GM12878 (cell line): ENCODE measurements around the gene ENAH. TPM values are rescaled to one million over a fixed set of nuclear protein-coding genes. Genes with fewer than 3 reads are reported as not detected.

Experiments
- ATAC-seq: fragments of 200-7000 bp; cut with Tn5 transposase; 3 replicates; pipeline ENCODE4 v1.9.1; 2020; ENCODE audit warnings: mild to moderate bottlenecking, moderate library complexity
- BruUV-seq: library from RNA; stranded (reverse); fragments of 400-500 nt; replicated peaks from 2 replicates; lab custom pipeline; 2021; lab: Mats Ljungman, UMichigan
- CTCF ChIA-PET: fragments of 300-600 bp; sonication (Branson Sonifier 250); formaldehyde crosslinking; extraction: SDS; loops from one replicate; lab custom pipeline; 2021; ENCODE audit warnings: inconsistent platforms; lab: Yijun Ruan, JAX
- POLR2A ChIA-PET: fragments of 350-600 bp; formaldehyde crosslinking; extraction: SDS; loops from one replicate; lab custom pipeline; 2021; ENCODE audit warnings: inconsistent platforms; lab: Charles Lee
- RAD21 ChIA-PET: fragments of 300-600 bp; sonication (Branson Sonifier 250); formaldehyde crosslinking; loops from one replicate; lab custom pipeline; 2023; ENCODE audit warnings: antibody characterized with exemption; ENCODE audit not compliant: unreplicated experiment; lab: Charles Lee
- SMC1A ChIA-PET: fragments of 300-600 bp; sonication (Branson Sonifier 250); formaldehyde crosslinking; loops from one replicate; lab custom pipeline; 2023; ENCODE audit not compliant: unreplicated experiment, uncharacterized antibody; lab: Charles Lee
- DNase-seq: peaks from one replicate; pipeline ENCODE4 v3.0.0-alpha.2; 2011; ENCODE audit warnings: low read depth, low spot score
- FAIRE-seq: peaks from 3 replicates; lab custom pipeline; 2011; peaks lifted over from hg19 to GRCh38; lab: Jason Lieb, UNC
- H2AFZ ChIP-seq: 2 replicates; pipeline ENCODE4 v1.6.0; 2011; ENCODE audit warnings: low read depth, low read length, control low read depth; ENCODE audit not compliant: control insufficient read depth
- H3K27ac ChIP-seq: 2 replicates; pipeline ENCODE4 v1.5.1; 2011; ENCODE audit warnings: control low read depth; ENCODE audit not compliant: control insufficient read depth, insufficient read depth
- H3K27me3 ChIP-seq, 2 experiments: replicated peaks in 1 of 2; 2 replicates each; pipeline versions ENCODE4 v1.6.0 to v1.6.1; 2011; ENCODE audit warnings: low read length in 1 of 2; ENCODE audit not compliant: control insufficient read depth in 2 of 2, insufficient read depth in 2 of 2
- H3K36me3 ChIP-seq, 2 experiments: 2 replicates each; pipeline ENCODE4 v1.5.1; 2011; ENCODE audit warnings: low read length in 1 of 2; ENCODE audit not compliant: control insufficient read depth in 2 of 2, insufficient read depth in 2 of 2
- H3K4me1 ChIP-seq: 2 replicates; pipeline ENCODE4 v1.6.1; 2011; ENCODE audit warnings: mild to moderate bottlenecking, low read length, moderate library complexity, mixed read lengths; ENCODE audit not compliant: control insufficient read depth, insufficient read depth
- H3K4me2 ChIP-seq: 2 replicates; pipeline ENCODE4 v1.6.0; 2011; ENCODE audit warnings: control low read depth; ENCODE audit not compliant: control insufficient read depth, insufficient read depth
- H3K4me3 ChIP-seq: fragments of 200-600 bp; sonication (generic); 2 replicates; pipeline ENCODE4 v1.5.1; 2016
- H3K79me2 ChIP-seq: 2 replicates; pipeline ENCODE4 v1.6.0; 2011; ENCODE audit warnings: low read length; ENCODE audit not compliant: control insufficient read depth, insufficient read depth
- H3K9ac ChIP-seq: 2 replicates; pipeline ENCODE4 v1.8.0; 2011; ENCODE audit warnings: low read length, control low read depth, mixed read lengths; ENCODE audit not compliant: control insufficient read depth, insufficient read depth
- H3K9me3 ChIP-seq: replicated peaks from 3 replicates; pipeline ENCODE4 v1.5.1; 2011; ENCODE audit warnings: mild to moderate bottlenecking, low read length; ENCODE audit not compliant: control insufficient read depth, insufficient read depth
- H4K20me1 ChIP-seq: 2 replicates; pipeline ENCODE4 v1.6.0; 2011; ENCODE audit not compliant: control insufficient read depth, insufficient read depth
- CREB1 ChIP-seq: IDR thresholded peaks from 2 replicates; pipeline ENCODE4 v1.6.1; 2012; ENCODE audit warnings: low read depth, mild to moderate bottlenecking, inconsistent platforms
- ESRRA ChIP-seq: IDR thresholded peaks from 2 replicates; pipeline ENCODE4 v1.6.1; 2012; ENCODE audit warnings: mild to moderate bottlenecking, low read length, improper control_type of control experiment
- LARP7 ChIP-seq: fragments of 450-650 bp; IDR thresholded peaks from 2 replicates; pipeline ENCODE4 v1.6.1; 2017; ENCODE audit warnings: mild to moderate bottlenecking
- NFIC ChIP-seq: IDR thresholded peaks from 2 replicates; pipeline ENCODE4 v1.6.1; 2012; ENCODE audit warnings: low read depth, mild to moderate bottlenecking, inconsistent platforms, low read length, moderate library complexity
- NFXL1 ChIP-seq: fragments of 450-650 bp; IDR thresholded peaks from 2 replicates; pipeline ENCODE4 v1.6.1; 2017; ENCODE audit warnings: antibody characterized with exemption, mild to moderate bottlenecking, borderline replicate concordance
- RFX5 ChIP-seq: IDR thresholded peaks from 2 replicates; pipeline ENCODE4 v1.6.1; 2011; ENCODE audit warnings: low read depth, low read length, improper control_type of control experiment
- SP1 ChIP-seq: IDR thresholded peaks from one replicate; pipeline ENCODE4 v1.6.1; 2011; ENCODE audit warnings: low read depth, low read length
- SRF ChIP-seq, 2 experiments: IDR thresholded peaks; 2 replicates each; pipeline ENCODE4 v1.6.1; 2011; ENCODE audit warnings: low read depth in 2 of 2, low read length in 2 of 2, mild to moderate bottlenecking in 1 of 2, moderate library complexity in 1 of 2
- WGBS: methylation state at CpG from one replicate; pipeline ENCODE4 v1.1.6; 2016; ENCODE audit warnings: low lambda C conversion rate; ENCODE audit not compliant: insufficient replicate concordance, insufficient coverage; ENCODE audit errors: missing lambda C conversion rate; 5-methylcytosine and 5-hydroxymethylcytosine counted together
- in situ Hi-C: fragments of 300-500 bp; cut with MboI; formaldehyde crosslinking; loops from 9 replicates; pipeline ENCODE4 v1.14.3; 2018; ENCODE audit warnings: mixed read lengths
- intact Hi-C: fragments of 100-400 bp; cut with micrococcal nuclease; formaldehyde crosslinking; loops from one replicate; pipeline ENCODE4 v1.14.2; 2022; ENCODE audit not compliant: unreplicated experiment
- polyA plus RNA-seq, 11 experiments: library from polyadenylated mRNA; depleted of rRNA in 4 of 11; unstranded in 6 of 11; stranded (reverse) in 5 of 11; fragments of >200 nt; fragmentation: Nextera tagmentation in 4 of 11; fragmentation: Illumina TruSeq in 1 of 11; extraction: Ambion mirVana in 4 of 11; extraction: Trizol in 1 of 11; gene quantifications; 1 replicate in 1 of 11; 2 replicates in 10 of 11; pipeline versions ENCODE4 v1.2.1 to v1.2.3, GENCODE V29; 2011 to 2016; ENCODE audit warnings: inconsistent platforms in 2 of 11, missing spikeins in 2 of 11, low read depth in 1 of 11
- total RNA-seq, 4 experiments: library from RNA; depleted of rRNA in 3 of 4; stranded (reverse); fragments of >200 nt in 3 of 4; fragmentation: Illumina TruSeq in 1 of 4; extraction: Trizol in 1 of 4; gene quantifications; 2 replicates each; pipeline versions ENCODE4 v1.2.1 to v1.2.3, GENCODE V29; 2013 to 2021
- TF ChIP-seq, protein P1 (sequence below): fragments of 450-650 bp; IDR thresholded peaks from 2 replicates; pipeline ENCODE4 v1.6.1; 2014; ENCODE audit warnings: mild to moderate bottlenecking
- TF ChIP-seq, protein P2 (sequence below): fragments of 450-650 bp; IDR thresholded peaks from 2 replicates; pipeline ENCODE4 v1.6.1; 2018; ENCODE audit warnings: borderline replicate concordance, mild to moderate bottlenecking; ENCODE audit not compliant: partially characterized antibody
- TF ChIP-seq, protein P3 (sequence below): fragments of 450-650 bp; IDR thresholded peaks from 2 replicates; pipeline ENCODE4 v1.6.1; 2017; ENCODE audit warnings: mild to moderate bottlenecking, low read depth, inconsistent platforms; ENCODE audit not compliant: poor library complexity, severe bottlenecking
- TF ChIP-seq, protein P4 (sequence below): fragments of 450-650 bp; IDR thresholded peaks from 2 replicates; pipeline ENCODE4 v1.6.1; 2017; ENCODE audit warnings: mild to moderate bottlenecking, moderate library complexity

ENAH gene
- total and polyA plus RNA-seq, 10 of the 15 experiments (the other 5 are each of a cell fraction or from before 2014, with no cell fraction given): under 0.01 to 0.62 (median 0.06) TPM; not detected in 5

DNA sequence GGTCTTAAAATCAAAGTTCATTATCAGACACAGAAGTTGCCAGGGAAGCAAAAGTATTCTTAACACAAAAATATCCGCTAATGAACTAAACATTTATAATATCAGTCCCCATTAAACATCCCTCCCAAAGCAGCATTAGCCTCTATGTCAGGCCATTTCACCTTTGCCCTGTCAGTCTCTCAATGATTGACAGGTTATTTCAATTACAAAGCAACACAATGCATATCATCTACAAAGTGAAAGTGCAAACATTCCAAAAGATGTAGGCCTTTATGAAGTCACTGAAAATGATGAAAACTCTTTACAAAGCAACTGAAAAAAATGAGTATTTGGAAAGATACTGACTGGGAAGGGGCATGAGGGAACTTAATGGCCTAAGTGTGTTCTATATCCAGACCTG lies 14.1 kb downstream of the ENAH start (continued):
- TF ChIP-seq, protein P1, sequence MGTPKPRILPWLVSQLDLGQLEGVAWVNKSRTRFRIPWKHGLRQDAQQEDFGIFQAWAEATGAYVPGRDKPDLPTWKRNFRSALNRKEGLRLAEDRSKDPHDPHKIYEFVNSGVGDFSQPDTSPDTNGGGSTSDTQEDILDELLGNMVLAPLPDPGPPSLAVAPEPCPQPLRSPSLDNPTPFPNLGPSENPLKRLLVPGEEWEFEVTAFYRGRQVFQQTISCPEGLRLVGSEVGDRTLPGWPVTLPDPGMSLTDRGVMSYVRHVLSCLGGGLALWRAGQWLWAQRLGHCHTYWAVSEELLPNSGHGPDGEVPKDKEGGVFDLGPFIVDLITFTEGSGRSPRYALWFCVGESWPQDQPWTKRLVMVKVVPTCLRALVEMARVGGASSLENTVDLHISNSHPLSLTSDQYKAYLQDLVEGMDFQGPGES: no peak

DNA sequence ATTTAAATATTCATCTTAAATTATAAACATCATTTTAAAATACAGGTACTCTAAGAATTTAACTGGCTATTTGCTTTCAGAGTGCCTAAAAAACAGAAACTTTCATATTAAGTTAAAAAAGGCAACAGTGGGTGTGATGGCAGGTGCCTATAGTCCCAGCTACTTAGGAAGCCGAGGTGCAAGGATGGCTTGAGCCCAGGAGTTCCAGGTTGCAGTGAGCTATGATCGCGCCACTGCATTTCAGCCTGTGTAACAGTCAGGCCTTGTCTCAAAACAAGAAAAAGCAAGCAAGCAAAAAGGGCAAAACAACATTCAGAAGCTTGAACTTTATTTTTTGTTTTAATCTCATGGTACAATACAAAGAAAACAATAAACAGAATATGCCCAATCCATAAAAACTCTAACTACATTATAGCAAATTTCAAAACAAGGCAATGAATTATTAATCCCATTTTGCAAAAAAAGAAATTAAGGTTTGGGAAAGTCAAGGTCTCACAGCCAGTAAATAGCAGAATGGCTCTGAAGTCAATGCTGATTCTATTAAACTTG lies 15.2 kb downstream of the ENAH start:
- FAIRE-seq (no peak), ATAC-seq (no peak), DNase-seq (no peak)
- Histone ChIP-seq H3K4me1 (no peaks in the 10 kb centered on the region), H3K27ac (no peak overlapping the region), H3K36me3 (no peaks in the 10 kb centered on the region), H3K4me2 (no peak overlapping the region), H4K20me1 (no peaks in the 10 kb centered on the region), H3K27me3 (no peaks in the 10 kb centered on the region), H3K79me2 (no peaks in the 10 kb centered on the region), H3K9ac (no peak overlapping the region), H2AFZ (no peak overlapping the region), H3K9me3 (no peaks in the 10 kb centered on the region), H3K4me3 (no peak overlapping the region)
- ChIA-PET SMC1A (interaction anchor here (1.1 kb wide), 1 partner anchor 10 kb away, joined by 4 read pairs; no protein-coding TSS in a partner anchor), RAD21 (no interaction called here), CTCF (no interaction called here), POLR2A (no interaction called here)
- in situ Hi-C loops (no loop called here), intact Hi-C loops (no loop called here)
- 63% methylated on average over 3 of the region's 3 CpGs for WGBS
- BruUV-seq: no TSS peak
- no peak for TF ChIP-seq NFXL1
- no peak for TF ChIP-seq RFX5
- TF ChIP-seq NFIC: no peak
- no peak for TF ChIP-seq CREB1
- no peak for TF ChIP-seq SP1
- TF ChIP-seq, protein P2, sequence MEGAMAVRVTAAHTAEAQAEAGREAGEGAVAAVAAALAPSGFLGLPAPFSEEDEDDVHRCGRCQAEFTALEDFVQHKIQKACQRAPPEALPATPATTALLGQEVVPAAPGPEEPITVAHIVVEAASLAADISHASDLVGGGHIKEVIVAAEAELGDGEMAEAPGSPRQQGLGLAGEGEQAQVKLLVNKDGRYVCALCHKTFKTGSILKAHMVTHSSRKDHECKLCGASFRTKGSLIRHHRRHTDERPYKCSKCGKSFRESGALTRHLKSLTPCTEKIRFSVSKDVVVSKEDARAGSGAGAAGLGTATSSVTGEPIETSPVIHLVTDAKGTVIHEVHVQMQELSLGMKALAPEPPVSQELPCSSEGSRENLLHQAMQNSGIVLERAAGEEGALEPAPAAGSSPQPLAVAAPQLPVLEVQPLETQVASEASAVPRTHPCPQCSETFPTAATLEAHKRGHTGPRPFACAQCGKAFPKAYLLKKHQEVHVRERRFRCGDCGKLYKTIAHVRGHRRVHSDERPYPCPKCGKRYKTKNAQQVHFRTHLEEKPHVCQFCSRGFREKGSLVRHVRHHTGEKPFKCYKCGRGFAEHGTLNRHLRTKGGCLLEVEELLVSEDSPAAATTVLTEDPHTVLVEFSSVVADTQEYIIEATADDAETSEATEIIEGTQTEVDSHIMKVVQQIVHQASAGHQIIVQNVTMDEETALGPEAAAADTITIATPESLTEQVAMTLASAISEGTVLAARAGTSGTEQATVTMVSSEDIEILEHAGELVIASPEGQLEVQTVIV: no peak
- TF ChIP-seq SRF (IDR thresholded peaks at IDR 0.05; ENCODE audit: low read depth in 2 of 2, low read length in 2 of 2): no peak
- TF ChIP-seq ESRRA: no peak
- TF ChIP-seq, protein P3, sequence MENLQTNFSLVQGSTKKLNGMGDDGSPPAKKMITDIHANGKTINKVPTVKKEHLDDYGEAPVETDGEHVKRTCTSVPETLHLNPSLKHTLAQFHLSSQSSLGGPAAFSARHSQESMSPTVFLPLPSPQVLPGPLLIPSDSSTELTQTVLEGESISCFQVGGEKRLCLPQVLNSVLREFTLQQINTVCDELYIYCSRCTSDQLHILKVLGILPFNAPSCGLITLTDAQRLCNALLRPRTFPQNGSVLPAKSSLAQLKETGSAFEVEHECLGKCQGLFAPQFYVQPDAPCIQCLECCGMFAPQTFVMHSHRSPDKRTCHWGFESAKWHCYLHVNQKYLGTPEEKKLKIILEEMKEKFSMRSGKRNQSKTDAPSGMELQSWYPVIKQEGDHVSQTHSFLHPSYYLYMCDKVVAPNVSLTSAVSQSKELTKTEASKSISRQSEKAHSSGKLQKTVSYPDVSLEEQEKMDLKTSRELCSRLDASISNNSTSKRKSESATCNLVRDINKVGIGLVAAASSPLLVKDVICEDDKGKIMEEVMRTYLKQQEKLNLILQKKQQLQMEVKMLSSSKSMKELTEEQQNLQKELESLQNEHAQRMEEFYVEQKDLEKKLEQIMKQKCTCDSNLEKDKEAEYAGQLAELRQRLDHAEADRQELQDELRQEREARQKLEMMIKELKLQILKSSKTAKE: no peak
- no peak for TF ChIP-seq LARP7
- TF ChIP-seq, protein P4, sequence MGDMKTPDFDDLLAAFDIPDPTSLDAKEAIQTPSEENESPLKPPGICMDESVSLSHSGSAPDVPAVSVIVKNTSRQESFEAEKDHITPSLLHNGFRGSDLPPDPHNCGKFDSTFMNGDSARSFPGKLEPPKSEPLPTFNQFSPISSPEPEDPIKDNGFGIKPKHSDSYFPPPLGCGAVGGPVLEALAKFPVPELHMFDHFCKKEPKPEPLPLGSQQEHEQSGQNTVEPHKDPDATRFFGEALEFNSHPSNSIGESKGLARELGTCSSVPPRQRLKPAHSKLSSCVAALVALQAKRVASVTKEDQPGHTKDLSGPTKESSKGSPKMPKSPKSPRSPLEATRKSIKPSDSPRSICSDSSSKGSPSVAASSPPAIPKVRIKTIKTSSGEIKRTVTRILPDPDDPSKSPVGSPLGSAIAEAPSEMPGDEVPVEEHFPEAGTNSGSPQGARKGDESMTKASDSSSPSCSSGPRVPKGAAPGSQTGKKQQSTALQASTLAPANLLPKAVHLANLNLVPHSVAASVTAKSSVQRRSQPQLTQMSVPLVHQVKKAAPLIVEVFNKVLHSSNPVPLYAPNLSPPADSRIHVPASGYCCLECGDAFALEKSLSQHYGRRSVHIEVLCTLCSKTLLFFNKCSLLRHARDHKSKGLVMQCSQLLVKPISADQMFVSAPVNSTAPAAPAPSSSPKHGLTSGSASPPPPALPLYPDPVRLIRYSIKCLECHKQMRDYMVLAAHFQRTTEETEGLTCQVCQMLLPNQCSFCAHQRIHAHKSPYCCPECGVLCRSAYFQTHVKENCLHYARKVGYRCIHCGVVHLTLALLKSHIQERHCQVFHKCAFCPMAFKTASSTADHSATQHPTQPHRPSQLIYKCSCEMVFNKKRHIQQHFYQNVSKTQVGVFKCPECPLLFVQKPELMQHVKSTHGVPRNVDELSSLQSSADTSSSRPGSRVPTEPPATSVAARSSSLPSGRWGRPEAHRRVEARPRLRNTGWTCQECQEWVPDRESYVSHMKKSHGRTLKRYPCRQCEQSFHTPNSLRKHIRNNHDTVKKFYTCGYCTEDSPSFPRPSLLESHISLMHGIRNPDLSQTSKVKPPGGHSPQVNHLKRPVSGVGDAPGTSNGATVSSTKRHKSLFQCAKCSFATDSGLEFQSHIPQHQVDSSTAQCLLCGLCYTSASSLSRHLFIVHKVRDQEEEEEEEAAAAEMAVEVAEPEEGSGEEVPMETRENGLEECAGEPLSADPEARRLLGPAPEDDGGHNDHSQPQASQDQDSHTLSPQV: no peak
